ENCODE results near the gene NCBP2.
"Not testable (repeated sequence)": the region's sequence is repeated elsewhere in the genome, so short reads cannot be mapped to it uniquely, and the experiment has no call there.

The NCBP2 gene

DNA sequence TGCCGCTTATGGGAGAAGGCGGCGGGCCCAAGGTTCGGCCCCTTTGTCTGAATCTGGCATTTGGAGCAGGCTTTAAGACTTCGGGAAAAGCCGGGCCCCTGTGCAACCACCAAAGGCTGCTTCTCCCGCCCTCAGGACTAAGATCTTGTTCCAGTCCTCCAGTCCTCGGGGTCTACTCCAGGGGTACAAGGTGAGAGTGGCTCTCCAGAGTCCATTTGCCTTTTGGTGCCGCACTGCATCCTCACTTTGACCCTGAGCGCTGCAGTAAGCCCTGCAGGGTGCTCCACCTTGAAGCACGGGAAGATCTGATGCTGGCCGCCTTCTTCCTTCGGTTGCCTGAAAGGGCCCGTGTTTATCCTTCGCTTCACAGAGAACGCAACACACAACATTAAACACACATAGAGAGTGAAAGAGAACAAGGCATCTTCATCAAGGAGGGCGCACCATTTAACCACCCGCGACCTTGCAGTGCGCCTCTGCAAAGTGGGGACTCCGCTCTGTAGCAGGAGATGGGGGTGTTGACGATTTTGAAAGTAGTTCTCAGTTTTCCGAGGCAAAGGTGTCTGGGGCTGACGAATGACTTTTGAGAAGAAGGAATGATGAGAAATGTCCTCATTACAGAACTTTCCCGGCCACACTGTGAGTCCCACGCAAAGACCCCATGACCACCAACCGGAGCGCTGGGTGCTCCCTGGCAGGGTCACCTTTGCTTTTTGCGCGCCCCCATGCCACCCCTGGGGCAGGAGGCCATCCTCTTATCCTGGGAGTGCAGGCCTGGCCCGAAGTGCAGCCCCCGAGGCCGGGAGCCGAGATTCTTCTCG, 25.3 kb upstream of the NCBP2 start:
- no peak for DNase-seq

DNA sequence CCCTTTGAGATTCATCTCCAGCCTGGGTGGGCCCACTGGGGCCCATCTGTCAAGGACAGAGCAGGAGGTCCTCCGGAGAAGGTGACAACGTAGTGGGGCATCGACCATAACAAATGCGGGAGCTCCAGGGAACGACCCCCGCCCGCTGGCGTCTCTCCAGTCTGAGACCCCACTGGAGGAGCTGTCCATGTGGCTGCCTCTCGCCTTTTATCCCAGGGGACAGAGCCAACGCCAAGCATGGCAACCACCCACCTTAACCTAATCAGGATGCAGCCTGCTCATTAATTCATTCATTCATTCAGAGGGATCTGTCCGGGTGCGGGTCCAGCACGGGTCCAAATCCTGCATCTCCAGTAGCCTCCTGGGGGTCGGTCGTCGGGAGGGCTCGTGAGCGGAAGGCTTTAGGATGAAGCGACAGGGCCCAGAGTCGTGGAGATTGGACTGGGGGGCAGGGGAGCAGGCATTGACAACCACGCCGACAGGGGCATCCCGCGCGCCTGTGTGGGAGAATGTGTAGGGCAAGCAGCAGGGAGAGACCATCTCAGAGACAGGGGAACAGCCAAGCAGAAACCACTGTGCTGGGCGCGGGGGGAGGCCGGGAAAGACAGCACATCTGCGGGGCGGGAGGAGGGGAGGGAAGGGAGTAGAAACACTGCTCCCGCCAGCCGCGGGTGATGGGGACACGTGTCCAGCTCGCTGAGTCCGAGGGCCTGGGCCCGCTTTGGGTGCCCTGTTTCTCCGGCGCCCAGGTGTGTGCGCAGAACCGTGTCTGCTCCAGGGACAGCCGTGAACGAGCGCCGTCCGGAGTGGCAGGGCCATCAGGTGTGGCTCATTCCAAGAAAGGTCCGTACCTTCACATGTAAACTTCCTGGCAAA, 24.4 kb upstream of the NCBP2 start:
- DNase-seq, result no peak

DNA sequence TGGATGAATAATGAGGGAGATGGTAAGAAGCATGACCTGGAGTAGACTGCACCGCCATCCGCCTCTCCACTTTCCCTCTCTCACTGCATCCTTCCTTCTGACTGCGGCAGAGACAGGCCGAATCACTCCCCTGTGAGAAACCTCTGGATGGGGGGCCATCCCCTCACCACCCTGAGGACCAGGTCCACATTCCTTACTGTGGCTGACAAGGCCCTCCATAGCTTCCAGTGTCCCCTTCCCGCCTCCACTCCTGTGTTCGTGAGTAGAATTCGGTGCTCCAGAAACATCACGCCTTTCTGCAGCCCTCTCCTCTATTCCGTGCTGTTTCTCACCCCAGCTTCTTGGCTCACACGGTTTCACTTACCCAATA, 23.5 kb upstream of the NCBP2 start:
- no peak for DNase-seq

DNA sequence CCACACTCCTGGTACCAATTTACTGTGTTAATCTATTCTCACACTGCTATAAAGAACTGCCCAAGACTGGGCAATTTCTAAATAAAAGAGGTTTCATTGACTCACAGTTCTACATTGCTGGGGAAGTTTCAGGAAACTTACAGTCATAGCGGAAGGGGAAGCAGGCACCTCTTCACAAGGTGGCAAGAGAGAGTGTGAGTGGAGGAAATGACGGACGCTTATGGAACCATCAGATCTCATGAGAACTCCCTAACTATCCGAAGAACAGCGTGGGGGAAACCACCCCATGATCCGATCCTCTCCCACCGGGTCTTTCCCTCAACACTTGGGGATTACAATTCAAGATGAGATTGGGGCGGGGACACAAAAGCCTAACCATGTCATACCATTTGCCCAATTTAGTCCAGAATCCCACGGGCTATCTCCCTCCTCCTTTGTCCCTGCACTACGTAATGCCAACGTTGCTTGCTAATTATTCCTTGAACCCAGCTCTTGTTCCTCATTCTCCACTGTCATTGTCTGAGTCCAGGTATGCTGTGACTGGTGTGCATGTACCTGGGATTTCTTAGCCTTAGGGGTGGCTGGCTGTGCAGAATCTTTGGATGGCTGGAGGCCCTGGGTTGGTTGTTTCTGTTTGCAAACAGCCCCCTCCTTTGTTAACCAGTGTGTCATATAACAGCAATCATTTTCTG, 22.9 kb upstream of the NCBP2 start:
- DNase-seq, result no peak

DNA sequence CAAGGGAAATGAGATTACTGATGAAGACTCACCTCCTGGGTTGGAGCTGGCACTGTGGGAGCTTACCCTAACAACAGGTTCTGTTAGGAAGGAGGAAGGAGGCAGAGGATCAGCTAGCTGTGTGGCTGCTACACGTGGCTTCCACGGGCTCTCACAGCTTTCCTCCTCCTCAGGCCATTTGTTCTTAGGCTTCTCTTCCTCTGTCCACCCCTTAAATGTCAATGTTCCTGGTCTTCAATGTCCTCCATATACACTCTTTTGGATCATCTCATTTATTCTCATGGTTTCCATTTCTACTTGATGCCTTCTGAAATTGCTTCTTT, 21.3 kb upstream of the NCBP2 start:
- DNase-seq, result no peak

DNA sequence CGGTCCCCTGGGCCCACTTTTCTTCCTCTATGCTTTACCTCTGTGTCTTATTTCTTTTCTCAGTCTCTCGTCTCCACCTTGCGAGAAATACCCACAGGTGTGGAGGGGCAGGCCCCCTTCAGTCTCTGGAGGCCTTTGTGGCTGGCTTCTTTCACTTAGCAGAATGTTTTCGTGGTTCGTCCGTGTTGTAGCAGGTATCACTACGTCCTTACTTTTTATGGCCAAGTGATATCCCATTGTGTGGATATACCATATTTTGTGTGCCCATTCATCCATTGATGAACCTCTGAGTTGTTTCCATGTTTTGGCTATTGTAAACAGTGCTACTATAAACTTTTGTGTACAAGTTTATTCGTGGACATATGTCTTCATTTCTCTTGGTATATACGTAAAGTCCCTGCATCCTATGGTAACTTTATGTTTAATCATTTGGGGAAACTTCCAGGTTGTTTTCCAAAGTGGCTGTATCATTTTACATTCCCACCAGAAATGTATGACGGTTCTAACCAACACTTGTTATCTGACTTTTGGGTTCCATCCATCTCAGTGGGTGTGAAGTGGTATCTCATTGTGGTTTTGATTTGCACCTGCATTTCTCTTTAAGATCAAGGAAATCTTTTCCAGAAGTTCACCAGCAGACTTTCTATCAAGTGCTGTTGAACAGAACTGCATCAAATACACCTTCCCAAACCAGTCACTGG, 20.8 kb upstream of the NCBP2 start:
- no peak for DNase-seq

DNA sequence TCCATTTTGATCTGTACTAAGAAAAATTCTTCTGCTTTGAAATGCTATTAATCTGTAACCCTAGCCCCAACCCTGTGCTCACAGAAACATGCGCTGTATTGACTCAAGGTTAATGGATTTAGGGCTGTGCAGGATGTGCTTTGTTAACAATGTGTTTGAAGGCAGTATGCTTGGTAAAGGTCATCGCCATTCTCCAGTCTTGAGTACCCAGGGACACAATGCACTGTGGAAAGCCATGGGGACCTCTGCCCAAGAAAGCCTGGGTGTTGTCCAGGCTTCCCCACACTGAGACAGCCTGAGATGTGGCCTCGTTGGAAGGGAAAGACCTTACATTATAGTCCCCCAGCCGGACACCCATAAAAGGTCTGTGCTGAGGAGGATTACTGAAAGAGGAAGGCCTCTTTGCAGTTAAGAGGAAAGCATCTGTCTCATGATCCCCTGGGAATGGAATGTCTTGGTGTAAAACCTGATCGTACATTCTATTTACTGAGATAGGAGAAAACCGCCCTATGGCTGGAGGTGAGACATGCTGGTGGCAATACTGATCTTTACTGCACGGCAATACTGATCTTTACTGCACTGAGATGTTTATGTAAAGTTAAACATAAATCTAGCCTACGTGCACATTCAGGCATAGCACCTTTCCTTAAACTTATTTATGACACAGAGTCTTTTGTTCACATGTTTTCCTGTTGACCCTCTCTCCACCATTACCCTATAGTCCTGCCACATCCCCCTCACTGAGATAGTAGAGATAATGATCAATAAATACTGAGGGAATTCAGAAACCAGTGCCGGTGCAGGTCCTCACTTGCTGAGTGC, 20.0 kb upstream of the NCBP2 start:
- no peak for DNase-seq

DNA sequence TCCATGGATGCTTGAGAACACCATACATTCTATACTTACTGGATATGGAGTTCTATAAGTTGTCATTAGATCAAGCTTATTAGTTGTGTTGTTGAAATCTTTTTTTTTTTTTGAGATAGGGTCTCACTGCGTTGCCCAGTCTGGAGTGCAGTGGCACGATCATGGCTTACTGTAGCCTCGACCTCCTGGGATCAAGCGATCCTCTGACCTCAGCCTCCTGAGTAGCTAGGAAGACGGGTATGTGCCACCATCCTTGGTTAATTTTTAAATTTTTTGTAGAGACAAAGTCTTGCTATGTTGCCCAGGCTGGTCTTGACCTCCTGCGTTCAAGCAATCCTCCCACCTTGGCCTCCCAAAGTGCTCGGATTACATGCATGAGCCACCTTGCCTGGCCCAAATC, 12.5 kb upstream of the NCBP2 start:
- no peak for DNase-seq

DNA sequence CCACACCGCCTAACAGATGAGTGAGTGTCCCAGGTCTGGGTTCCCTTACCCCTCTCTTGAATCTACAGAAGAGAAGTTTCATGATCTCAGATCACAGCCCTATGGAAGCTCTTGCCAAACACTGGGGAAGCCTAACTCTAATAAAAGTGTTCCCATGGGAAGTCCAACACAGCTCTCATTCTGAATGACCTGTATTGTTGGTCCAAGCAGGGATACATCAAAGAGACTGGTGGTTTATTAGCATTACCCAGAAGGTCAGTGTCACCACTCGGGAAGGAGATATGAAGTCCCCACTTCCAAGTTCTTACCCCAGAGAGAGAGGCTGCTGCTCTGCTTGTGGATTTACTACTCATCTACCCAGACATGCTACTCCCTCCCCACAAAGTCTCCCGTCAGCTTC, 9.0 kb upstream of the NCBP2 start:
- no peak for DNase-seq

DNA sequence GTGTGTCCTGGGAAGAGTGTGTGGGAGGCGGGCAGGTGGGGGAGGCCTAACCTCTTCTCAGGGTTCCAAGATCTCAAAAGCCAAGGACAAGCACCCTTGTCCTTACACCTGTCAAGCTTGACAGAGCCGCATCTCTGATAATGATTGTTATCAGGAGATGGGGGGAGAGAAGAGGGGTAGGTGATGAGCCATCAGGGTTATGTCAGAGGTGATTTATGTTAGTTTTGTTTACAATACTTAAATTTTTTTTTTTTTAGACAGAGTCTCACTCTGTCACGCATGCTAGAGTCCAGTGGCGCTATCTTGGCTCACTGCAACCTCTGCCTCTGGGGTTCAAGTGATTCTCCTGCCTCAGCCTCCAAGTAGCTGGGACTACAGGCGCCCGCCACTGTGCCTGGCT, 7.4 kb upstream of the NCBP2 start:
- no peak for DNase-seq

DNA sequence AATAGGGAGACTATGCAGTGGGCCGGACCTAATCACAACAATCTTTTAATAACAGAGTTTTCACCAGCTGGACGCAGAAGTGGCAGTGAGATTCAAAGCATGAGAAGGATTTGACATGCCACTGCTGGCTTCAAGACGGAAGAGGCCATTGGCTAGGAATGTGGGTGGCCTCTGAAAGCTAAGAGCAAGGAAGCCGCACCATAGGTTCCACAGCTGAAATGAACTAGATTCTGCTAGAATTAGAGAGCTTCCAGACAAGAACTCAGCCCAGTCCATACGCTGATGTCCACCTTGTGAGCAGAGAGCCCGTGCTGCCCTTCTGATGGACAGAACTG, 6.9 kb upstream of the NCBP2 start:
- no peak for DNase-seq

DNA sequence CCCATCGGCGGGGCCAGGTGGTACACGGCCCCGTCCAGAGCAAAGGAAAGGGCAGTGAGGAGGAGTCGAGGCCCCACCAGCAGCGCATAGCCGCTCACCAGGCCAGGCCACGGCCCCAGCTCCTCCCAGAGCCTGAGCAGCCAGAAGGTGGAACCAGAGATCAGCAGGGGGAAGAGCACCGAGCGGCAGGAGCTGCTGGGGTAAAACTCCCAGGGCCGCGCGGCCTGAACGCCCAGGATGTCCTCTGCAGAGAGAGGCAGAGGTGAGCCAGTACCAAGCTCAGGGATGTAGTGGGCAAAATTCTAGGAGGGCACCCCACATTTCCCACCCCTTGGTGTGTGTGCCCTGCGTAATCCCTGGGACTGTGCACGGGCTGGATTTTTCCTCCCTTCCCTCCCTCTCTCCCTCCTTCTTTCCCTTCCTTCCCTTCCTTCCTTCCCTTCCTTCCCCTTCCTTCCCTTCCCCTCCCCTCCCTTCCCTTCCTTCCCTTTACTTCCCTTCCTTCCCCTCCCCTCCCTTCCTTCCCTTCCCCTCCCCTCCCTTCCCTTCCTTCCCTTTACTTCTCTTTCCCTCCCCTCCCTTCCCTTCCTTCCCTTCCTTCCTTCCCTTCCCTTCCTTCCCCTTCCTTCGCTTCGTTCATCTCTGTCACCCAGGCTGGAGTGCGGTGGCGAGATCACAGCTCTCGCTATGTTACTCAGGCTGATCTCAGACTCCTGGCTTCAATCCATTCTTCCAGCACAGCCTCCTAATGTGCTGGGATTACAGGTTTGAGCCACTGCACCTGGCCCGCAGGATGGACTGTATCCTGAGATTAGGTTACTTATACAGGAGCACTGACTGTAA, 6.3 kb upstream of the NCBP2 start:
- DNase-seq, result no peak

DNA sequence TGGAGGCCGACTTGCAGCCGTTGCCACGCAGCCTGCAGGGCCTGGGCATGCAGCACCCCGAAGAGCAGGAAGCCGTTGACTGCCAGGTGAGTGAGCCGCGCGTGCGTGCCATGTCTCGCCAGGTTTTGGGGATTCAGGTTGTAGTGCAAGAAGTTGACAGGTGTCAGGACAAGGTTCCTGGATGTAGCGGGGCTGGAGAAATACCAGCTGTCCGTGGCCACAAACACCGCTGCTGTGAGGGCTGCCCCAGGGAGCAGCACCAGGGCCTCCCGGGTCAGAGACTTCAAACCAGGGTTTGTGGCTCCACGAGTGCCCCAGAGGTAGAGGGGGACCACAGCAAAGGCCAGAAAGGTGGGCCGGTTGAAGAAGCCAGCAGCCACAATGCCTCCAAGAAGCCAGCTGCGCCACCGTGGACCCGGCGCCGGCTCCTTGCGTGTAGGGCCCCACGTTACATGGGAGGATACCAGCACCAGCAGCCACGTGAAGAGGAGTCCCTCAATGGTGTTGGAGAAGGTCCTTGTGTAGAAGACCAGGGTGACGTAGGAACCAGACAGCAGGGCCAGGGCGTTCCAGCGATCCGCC, 5.6 kb upstream of the NCBP2 start:
- DNase-seq, result no peak

DNA sequence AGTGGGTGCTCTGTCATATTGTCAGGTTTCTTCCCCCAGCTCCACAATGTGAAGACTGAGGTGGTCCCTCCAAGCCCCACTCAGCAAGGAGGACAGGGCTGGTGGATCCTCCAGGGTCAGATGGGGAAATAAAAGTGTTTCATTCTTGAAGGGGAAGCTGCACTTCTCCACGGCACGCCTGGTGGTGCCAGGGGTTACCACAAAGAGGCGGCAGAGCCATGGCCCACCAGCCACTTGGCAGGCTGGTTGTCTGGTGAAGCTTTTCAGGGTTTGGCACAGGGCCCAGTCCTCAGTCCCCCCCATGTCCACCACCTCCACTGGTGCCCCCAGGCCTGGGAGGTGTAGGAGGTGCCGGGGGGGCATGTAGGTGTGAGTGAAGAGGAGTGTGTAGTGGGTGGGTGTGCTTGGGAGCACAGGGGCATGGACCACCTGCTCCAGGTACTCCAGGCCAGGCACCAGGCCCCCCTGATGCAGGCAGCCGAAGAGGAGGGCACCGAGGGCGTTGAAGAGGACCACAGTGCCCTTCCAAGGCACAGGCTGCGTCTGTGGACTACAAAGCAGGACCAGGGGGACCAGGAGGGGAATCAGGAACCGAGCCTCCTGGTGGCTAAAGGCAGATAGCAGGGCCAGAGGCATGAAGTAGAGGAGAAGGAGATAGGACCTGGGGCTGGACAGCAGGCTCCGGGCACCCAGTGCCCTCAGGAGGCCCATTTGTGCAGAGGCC, 5.0 kb upstream of the NCBP2 start:
- DNase-seq, result no peak

DNA sequence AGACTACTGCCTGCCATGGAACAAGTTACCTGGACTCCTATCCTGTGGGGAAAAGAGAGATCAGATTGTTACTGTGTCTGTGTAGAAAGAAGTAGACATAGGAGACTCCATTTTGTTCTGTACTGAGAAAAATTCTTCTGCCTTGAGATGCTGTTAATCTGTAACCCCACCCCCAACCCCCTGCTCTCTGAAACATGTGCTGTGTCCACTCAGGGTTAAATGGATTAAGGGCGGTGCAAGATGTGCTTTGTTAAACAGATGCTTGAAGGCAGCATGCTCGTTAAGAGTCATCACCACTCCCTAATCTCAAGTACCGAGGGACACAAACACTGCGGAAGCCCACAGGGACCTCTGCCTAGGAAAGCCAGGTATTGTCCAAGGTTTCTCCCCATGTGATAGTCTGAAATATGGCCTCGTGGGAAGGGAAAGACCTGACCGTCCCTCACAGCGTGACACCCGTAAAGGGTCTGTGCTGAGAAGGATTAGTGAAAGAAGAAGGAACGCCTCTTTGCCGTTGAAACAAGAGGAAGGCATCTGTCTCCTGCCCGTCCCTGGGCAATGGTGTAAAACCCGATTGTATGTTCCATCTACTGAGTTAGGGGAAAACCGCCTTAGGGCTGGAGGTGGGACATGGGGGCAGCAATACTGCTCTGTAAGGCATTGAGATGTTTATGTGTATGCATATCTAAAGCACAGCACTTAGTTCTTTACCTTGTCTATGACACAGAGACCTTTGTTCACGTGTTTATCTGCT, 1.9 kb upstream of the NCBP2 start:
- not testable (repeated sequence) for DNase-seq

DNA sequence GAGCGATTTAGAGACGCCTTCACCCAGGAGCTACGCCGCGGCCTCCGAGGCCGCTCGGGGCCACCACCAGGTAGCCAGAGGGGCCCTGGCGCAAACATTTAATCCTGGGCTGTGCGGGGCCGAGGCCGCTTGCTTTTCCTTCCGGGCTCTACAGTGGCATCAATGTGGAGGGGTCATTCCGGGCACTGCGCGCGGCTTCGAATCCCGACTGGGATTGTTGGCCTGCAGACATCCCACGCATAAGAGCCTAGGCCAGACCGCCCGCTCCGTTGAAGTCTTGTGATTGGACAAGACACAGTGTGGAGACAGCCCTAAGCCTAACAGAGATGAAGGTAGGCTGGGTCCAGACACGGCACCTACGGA, 568 bp upstream of the NCBP2 start:
- no peak for DNase-seq

DNA sequence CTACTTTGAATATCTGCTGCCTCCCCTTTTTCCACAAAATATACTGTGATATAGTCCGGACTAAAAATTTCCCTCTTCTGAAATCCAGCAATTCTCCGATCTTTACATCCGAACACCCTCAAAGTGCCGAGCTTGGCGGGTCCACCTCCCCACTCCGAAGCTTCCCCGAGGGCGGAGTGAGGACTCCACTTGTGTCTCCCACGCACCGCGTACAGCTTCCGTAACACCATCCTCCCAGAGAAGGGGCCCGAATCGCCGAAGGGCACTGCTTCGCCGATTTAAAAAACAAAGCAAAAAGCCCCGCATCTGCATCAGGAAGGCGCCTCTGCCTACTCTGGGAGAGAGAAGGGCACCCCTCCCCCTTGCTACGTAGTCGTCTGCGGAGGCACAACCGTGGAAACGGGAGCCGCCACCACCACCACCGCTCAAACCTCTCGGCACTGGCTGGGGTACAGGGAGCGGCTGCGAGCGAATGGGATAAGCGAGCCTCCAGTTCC, 551 bp downstream of the NCBP2 start:
- peak; percentile 35 for DNase-seq

DNA sequence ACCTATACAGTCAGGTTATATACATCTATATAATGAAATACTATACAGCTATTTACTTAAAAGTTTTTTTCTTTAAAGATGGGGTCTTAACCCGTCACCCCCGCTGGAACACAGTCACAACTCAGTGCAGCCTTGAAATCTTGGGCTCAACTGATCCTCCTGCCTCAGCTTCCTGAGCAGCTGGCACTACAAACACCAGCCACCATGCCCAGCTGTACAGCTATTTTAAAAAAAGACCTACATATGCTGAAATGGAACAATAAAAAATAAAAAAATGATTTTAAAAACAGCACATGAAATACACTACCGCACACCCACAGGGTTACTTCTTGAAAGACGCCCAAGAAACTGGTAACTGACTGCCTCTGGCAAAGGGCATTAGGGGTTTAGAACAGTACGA, 3.8 kb downstream of the NCBP2 start:
- no peak for DNase-seq

DNA sequence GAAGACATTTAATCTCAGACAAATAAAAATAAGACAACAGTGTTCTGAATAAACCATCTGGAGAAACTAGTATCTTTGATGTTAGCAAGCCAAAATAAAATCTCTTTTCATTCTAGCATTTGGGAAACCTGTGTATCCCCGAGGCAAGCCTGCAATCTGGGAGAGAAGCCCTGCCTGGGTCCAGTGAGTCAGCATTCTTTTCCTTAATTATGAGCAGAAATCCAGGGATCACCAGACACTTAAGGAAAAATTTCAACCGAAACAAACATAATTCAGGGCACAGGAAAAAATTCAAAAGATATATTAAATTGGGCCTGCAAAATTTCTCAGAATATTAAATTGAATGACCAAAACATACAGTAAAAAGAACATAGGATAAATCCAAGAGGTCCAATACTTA, 4.2 kb downstream of the NCBP2 start:
- DNase-seq, result no peak

DNA sequence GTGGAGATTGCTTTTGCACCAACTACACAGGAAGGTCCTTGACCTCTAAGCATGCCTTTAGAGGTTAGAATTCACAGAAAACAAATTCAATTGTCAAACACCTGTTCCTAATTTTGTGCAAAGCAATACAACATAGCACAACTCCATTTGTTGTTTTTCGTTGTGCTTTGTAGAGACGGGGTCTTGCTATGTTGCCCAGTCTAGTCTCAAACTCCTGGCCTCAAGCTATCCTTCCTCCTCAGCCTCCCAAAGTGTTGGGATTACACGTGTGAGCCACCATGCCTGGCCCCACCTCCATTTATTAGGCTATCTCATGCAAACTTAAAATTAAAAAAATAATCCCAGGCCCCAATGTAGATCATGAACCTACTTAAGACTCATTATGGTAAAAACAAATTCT, 6.0 kb downstream of the NCBP2 start:
- DNase-seq, result no peak

Data from NCI-H526 treated with DMSO at 0.1 percent for 48 hours (cell line).